Activated CD8-positive, alpha-beta memory T cell treated with anti-CD3 and anti-CD28 coated beads, Interleukin-2, amount 50 U/mL, for 24 hours (primary cell): Measurements from ENCODE around the gene DYNC1I1.

ENCODE experiments used
- DNase-seq: peaks from one replicate; pipeline ENCODE4 v3.0.0-alpha.2; 2020; ENCODE audit errors: extremely low read depth

Gene DYNC1I1

DNA sequence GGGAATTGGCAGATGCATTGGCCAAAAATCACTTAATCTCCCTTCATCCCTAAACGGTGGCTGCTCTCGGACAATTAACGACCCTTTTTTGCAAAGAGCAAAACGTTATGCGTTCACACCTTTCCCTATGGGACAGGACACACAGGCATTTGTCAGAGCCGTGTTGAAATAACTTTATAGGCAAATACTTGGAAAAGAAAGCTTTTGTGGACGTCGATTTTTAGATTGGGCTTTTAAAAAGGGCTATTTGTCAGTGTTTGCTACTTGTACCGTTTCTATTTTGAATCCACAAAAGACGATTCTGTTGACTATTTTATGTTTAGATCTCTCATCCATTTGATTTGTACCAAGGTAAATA lies 304.0 kb downstream of the DYNC1I1 start:
- no peak for DNase-seq

DNA sequence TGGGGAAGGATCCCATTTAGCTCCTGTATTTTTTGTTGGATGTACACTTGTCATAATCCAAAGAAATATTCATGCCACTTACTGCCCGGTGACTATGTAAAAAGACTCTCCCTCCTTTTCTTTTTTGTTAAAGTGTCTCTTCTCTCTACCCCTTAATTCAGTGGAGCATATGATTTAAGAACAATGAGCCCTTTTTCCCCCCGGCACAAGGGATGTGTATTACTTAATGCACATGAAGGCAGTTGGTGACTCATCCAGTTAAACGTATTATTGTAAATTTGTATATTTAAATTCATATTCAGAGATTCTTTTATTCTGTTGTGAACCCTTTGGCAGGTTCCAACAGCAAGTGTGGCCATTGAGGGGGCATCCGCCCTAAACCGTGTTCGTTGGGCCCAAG lies 307.7 kb downstream of the DYNC1I1 start:
- DNase-seq: no peak

DNA sequence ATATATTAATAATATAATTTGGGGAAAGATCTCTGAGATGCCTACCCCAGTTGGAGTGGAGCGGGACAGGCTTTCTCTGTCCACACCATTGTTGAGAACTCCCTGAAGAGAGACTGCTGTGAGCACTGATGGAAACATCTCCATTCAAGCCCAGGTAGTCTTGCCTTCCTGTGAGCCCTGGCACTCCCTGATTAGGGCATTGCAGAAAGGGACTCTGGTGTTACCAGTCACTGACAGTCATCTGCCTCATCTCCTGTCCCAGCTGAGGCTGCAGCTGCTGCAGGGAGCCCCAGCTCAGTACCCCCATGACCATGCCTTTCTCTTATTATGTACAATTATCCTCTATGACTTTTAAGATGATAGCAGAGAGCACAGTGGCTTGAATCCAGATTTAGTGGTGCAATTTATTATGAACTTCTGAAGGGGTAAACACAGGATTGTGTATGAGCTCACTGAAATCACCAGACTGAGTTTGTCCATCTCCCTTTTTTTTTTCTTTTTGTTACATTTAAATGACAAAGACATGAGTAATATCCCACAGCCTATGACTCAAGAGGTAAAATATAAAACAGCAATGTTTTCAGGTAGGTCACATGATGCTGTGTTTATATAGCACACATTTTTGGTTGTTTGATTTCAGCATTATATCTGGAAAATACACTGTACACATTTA lies 312.7 kb downstream of the DYNC1I1 start:
- no peak for DNase-seq

DNA sequence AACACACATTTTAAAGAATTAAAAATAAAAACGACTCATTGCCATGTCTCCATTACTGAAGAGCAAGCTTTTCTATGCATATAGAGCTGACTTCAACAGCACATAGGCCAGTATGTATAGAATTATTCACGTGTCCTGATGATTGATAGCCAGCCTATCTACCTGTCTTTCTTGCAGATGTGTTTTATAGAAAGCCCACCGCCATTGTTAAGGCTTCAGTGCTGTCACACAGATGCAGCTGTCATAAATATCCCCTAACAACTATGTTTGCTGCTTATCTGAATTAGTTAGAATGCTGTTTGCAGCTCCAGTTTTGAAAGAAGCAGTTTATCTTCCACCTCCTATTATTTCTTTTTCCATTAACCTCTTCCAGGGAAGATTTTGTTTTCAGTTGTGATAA lies 313.6 kb downstream of the DYNC1I1 start:
- no peak for DNase-seq

DNA sequence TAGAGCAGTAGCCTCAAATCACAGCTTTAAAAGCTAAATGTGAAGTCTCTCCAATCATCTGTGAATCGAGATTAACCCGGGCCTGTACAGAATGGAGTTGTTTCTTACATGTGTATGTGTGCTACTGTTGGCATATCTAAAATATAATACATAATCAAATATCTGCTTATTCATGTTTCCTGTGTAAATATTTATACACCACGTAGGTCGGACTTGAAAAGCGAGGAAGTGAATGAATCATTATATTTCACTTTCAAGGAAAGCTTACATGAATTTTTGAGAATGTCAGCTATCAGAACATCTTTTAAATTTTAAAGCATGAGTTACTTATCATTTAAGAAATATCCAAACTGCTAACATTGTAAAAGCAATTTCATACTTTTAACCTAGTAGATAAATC lies 316.2 kb downstream of the DYNC1I1 start:
- no peak for DNase-seq

DNA sequence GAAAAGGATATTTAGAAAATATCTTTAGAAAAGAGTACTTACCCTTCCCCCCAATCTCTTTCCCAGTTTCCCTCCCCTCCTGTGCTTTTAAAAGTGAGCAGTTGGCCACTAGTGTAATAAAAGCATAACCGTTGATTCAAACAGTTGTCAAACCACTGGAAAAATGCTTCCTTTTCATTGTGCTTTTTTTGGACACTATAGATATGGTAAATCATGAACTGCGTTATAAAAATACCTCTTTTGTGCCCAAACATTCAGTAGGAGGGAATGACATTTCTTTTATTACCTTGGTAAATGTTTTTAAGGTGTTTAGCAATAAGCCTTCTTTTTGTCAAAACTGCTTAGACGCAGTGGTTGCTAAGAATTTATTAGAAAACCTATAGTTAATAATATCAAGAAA lies 317.2 kb downstream of the DYNC1I1 start:
- DNase-seq: no peak

DNA sequence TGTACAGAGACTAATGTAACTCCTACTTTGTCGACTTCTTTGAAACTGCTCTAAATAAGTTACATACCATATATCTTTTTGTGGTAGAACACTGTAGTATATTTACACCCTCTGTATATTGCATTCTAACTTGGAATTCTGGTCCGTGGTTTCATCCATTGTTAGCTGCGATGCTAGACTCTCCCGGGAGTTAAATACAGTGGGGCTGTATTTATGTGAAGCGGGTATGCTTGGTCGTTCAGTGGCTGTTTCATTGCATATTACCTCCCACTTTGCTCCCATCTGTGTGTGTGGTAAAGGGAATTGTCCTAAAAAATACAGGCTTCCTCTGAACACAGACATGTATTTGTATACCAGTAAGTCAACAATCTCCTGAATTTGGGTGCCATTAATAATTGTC lies 318.4 kb downstream of the DYNC1I1 start:
- DNase-seq: no peak

DNA sequence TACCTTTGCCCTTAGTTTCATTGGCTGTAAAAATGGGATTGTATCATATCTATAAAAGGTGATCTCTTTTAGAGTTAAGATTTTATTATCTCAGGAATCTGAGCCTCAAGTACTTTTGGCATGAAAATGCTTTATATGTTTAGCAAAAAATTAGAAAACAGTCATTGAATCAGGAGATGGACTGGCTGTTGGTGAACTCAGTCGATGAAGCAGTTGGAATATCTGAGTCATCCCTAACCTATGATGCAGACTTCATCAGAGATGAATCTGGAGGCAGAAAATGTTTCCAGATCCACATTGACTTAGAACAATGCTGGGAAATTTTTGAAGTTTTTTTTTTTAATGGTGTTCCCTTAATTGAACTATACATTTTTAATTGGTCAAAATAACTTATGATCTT lies 321.1 kb downstream of the DYNC1I1 start:
- DNase-seq: no peak

DNA sequence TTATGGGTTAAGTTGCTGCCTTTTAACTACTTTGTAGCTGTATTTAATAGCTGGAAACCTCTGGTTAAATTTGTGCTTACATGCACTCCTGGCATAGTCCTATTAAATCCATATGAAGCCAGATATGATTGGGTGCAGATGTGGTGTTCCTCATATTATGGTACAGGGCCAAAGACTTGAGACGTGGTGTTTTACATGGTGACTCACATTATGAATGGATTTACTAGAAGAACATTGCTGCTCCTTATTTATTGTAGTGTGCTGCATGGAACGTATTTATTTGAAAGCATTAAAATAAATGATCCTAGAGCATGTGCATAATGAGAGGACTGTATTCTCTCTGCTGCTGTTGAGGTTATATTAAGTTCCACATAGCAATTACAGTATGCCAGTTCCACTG lies 325.5 kb downstream of the DYNC1I1 start:
- no peak for DNase-seq

DNA sequence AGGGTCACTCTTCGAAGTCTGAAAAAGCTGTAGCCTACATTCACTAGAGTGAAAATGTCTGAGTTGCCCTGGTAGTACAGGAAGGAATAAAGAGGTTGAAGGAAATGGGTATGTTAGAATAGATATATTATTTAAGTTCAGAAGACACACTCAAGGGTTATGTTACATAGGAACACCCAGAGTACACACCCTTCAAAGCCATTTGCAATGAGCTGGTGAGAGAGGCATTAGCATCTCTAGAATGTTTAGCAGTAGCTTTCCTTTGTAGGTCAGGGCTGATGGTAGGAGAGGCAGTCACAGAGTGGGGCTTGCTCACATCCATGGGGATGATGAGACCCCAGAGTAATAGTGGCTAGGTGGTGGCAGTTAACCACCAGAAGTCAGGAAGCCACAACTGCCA lies 328.4 kb downstream of the DYNC1I1 start:
- DNase-seq: no peak

DNA sequence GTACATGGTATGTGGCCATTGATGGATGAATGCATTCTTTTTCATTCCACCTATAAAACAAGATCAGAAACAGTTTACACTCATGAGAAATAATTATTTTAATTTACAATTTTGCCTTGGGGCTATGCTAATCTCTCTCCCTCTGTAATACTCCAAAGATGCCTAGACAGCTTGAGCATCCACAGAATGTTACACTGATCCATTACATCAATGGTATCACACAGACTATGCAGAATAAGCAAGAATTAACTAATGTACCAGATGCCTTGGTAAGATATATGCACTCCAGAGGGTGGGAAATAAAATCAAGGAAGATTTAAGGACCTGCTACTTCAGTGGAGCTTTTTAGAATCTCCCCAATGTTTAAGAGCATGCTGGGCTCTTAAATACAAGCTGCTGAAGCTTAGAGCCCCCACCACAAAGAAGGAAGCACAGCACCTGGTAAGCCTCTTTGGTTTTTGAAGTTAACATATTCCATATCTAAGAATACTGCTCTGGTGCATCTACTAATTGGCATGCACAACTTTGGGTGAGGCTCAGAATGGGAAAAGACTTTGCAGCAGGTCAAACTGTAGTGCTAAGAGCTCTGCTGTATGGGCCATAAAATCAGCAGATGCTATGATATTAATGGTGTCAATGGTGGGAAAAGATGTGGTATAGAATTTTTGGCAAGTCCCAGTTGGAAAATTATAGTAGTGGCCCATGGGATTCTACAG lies 329.9 kb downstream of the DYNC1I1 start:
- no peak for DNase-seq

DNA sequence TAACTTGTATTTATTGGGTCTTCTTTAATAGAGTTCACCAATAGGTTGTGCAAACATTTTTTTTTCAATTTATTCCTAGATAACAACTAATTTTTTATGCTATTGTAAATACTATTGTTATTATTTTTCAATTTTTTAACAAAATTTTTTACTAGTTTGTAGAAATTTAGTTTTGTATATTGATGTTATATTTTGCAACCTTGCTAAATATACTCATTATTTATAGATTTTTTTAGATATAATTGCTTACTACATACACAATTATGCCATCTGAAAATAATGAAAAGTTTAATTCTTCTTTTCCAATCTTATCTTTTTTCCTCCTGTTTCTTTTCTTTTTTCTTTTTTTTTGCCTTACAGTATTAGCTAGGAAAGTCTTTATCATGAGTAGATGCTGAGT lies 332.6 kb downstream of the DYNC1I1 start:
- no peak for DNase-seq

DNA sequence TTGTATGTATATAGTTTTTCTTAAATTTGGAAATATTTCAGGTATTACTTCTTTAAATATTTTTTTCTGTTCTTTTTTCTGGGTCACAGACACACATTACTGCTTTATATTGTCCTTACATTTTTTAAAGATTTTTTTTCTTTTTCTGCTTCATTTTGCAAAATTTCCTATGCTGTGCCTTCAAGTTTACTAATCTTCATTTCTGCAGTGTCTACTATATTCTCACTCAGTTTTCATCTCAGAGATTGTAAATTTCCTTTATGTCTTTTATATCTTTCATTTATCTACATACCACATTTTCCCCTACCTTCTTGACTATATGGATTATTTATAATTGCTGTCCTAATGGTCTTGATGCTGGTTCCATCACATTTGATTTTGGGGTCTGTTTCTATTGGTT lies 339.1 kb downstream of the DYNC1I1 start:
- DNase-seq: no peak

DNA sequence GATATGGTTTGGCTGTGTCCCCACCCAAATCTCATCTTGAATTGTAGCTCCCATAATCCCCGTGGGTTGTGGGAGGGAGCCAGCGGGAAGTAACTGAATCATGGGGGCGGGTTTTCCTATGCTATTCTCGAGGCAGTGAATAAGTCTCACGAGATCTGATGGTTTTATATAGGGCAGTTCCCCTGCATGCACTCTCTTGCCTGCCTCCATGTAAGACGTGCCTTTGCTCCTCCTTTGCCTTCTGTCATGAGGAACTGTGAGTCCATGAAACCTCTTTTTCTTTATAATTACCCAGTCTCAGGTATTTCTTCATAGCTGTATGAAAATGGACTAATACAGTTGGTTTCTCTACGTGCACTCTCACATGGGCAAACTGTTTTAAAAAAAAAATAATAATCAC lies 341.8 kb downstream of the DYNC1I1 start:
- no peak for DNase-seq

DNA sequence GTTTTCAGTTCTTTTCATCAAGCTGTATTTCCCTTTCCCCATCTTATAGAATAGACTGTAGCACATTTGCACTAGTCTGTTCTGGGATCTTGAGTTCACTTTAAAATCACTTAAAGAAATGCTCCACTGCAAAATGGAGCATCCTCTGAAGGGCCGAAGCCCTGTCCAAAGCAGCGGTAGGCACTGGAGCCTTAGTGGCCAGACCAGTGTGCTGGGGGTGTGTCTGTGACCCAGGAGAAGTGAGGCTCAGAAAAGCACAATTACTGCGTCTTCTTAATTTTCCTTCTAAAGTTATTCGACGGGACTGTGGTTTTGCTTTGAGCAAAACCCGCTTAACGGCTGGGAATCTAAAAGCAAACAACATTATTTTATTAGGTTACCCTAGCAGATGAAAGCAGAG lies 343.8 kb downstream of the DYNC1I1 start:
- DNase-seq: no peak

DNA sequence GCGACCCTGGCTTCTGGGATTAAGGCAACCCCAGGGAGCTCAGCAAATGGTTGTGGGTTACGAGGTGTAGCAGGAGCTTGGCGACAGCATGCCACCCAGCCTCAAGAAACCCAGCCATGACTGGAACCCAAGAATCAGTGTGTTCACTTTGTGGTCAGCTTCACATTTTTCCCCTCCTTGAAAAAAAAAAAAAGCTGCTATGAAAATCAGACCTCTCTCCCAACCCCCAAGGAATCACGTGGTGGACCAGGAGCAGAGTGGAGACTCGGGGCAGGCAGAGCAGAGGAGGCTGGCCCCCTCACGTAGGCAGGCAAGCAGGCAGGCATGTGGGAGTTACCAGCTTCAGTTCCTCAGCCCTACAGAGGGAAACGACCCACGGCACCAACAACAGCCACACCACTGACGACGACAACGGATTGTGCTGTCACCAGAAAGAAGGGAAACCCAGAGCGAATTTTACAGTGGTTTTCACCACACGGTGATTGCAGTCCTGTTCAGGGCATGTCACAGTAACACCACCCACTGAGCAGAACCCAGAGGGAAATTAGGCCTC lies 346.2 kb downstream of the DYNC1I1 start:
- DNase-seq: no peak

DNA sequence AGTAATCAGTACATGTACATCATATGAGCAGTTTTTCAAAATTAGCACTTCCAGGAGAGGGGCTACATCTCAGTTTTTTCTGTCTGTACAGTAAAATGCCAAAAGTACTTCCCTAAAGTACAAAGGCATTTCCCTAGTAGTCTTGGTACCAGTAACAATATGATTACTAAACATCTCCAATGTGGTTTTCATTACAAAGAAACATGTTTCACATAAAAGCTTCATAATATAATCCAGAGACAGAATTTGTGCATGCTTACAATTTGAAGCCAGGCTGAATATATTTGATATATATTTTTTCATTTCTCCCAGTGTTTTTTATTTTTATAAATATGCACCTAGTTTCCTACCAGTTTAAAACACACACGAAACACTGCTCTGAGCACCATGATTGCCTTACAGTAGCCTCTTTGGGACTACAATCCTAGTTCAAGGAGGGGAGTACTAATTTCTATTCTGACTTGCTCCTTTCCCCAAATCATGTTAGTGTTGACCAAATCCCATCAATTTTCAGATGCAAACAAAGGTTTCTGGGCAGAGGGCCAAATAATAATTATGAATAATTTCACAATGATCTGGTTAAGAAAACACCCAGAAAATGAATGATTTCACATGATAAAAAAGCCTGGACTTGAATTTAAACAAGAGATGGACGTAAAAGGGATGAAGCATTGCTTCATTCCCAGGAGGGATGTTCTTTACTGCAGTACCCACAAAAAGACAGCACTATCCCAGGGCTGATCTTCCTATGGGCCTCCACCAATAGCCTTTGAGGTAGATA lies 348.3 kb downstream of the DYNC1I1 start:
- no peak for DNase-seq

DNA sequence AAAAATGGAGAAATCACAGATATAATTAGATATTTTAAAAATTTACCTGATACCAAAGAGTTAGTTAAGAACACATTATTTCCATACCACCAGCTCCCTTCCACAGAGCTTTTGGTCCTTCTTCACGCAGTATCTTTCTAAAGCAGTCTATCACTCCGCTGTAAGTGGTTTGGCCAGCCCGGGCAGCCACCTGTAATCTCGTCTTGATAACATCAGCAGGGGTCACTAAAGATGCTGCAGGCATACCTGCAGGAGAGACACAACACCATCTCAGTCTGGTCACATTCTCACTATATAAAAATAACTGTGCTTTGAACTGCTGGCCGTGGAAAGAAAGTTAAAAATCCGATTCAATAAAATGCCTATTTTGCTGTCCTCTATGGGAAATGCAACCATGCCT lies 349.4 kb downstream of the DYNC1I1 start:
- no peak for DNase-seq

DNA sequence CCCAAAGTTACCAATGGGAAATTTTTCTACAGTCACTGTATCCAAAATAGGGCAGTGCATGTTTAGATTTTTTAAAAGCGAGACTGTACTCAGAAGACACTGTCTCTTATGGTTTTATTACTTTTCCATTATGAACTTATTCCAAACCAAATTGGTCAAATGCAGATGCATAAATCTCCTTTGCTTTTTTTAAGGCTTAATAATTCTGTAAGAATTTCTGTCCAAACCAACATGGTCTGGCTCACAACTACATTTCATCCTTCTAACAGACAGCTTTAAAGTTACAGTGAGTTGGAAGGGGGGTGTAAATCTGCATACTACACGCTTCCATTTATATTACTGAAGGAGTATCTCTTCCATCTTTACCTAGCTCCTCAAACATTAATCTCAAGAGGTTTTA lies 350.4 kb downstream of the DYNC1I1 start:
- no peak for DNase-seq

DNA sequence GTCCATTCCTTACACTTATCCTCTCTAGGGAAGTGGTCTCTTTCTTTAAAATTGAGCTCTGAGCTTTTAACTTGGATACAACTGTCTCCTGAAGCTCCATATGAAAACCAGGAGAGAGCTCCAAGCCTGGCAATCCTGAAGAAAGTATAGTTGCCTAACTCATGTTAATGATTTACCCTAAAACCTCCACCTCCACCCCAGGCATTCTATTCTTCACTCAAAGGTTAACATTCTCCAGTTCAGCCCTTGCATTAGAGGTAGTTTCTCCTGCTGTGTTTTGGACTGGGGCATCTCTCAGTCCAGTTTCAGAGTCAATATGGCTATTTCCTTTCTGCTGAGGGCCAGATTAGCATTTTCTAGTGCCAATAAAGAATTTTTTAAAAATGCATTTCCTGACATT lies 354.0 kb downstream of the DYNC1I1 start:
- DNase-seq: no peak

DNA sequence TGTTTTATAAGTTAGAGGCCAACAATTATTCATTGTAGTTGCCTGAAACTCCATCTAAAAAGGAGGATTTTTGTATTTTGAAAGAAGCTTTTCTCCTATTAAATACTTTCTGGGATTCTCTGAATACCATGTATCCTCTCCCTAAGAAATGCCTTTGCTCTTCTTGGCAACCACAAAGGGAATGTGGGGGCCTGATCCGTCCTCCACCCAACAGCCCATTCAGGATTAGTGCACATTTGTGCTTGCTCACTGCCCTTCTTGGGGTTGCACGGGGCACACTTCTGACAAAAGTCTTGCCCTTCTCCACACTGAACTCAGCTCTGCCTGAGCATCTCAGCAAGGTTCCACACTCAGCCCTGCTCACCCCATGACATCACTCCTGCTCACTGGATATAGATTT lies 355.4 kb downstream of the DYNC1I1 start:
- DNase-seq: no peak

DNA sequence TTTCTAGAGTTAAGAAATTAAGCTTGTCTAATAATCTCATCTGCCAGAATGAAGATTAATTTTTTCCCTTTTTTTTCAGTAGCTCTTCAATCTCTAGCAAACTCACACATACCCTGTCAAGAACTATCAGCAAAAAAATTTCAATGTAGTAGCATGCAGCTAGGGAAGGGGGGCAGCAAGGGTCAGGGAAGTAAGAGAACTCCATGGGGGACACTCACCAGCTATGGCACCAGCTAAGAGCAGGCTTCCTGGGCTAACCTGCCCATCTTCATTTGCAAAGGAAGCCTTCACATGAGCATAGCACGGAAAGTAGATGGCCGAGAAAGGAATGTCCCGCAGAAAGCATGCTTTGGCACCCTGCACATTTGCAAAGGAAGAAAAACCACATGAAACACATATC lies 359.2 kb downstream of the DYNC1I1 start:
- no peak for DNase-seq

DNA sequence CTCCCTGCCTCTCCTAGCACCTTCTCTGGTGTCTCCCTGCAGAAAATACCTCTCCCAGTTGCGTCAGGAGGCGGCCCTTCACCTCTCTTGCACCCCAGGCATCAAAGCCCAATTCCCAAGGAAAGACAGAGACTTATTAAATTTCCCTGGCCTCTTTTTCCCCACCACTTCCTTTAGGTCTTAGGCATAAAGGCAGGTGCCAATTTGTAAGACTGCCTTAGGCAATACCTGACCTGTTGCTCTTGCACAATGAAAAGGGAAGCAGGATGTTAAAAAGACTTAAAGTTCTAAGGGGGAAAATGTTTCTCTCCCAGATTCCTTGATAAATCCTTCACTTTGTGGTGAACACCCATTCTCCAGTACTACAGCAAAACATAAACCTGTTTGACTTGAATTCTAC lies 362.9 kb downstream of the DYNC1I1 start:
- DNase-seq: no peak
